Measurements from ENCODE around the gene PPM1J.

DNA sequence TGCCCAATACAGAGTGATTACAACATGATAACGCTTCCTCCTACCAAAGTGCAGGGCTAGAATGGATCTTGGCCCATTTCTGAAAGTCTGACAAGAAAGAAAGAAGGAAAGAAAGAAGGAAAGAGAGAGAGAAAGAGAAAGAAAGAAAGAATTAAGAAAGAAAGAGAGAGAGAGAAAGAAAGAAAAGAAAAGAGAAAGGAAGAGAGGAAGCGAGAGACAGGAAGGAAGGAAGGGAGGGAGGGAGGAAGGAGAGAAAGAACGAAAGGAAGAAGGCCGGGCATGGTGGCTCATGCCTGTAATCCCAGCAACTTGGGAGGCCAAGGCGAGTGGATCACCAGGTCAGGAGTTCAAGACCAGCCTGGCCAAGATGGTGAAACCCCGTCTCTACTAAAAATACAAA, 44.1 kb upstream of the PPM1J start:
- TF ChIP-seq EP300 (IDR thresholded peaks at IDR 0.05) (no peak), POLR2A (IDR thresholded peaks at IDR 0.05) (no peak)
